WERI-Rb-1 (cell line): Measurements from ENCODE around the gene IL17REL.

Experiments
- DNase-seq: peaks from one replicate; pipeline ENCODE4 v3.0.0-alpha.2; 2020
- H3K27ac ChIP-seq: fragments of 250-450 bp; sonication (Bioruptor Pico); 2 replicates; pipeline ENCODE4 v1.5.1; 2020; ENCODE audit warnings: mild to moderate bottlenecking, moderate library complexity
- H3K27me3 ChIP-seq: fragments of 250-450 bp; sonication (Bioruptor Pico); 2 replicates; pipeline ENCODE4 v1.5.1; 2021; ENCODE audit warnings: mild to moderate bottlenecking, low read depth, moderate library complexity; ENCODE audit not compliant: insufficient read depth, severe bottlenecking
- H3K36me3 ChIP-seq: fragments of 250-450 bp; sonication (Bioruptor Pico); 2 replicates; pipeline ENCODE4 v1.5.1; 2020; ENCODE audit warnings: mild to moderate bottlenecking, moderate library complexity
- H3K4me3 ChIP-seq: 2 replicates; pipeline ENCODE4 v1.5.1; 2011; ENCODE audit warnings: low read depth, mild to moderate bottlenecking, control low read depth, low read length
- H3K9me3 ChIP-seq: fragments of 250-450 bp; sonication (Bioruptor Pico); 2 replicates; pipeline ENCODE4 v1.5.1; 2021; ENCODE audit warnings: mild to moderate bottlenecking, moderate library complexity; ENCODE audit not compliant: severe bottlenecking
- TF ChIP-seq, protein P1 (sequence below): IDR thresholded peaks from 2 replicates; pipeline ENCODE4 v1.5.1; 2011; ENCODE audit warnings: low read depth, mild to moderate bottlenecking, control low read depth, inconsistent platforms, low read length

Gene IL17REL

DNA sequence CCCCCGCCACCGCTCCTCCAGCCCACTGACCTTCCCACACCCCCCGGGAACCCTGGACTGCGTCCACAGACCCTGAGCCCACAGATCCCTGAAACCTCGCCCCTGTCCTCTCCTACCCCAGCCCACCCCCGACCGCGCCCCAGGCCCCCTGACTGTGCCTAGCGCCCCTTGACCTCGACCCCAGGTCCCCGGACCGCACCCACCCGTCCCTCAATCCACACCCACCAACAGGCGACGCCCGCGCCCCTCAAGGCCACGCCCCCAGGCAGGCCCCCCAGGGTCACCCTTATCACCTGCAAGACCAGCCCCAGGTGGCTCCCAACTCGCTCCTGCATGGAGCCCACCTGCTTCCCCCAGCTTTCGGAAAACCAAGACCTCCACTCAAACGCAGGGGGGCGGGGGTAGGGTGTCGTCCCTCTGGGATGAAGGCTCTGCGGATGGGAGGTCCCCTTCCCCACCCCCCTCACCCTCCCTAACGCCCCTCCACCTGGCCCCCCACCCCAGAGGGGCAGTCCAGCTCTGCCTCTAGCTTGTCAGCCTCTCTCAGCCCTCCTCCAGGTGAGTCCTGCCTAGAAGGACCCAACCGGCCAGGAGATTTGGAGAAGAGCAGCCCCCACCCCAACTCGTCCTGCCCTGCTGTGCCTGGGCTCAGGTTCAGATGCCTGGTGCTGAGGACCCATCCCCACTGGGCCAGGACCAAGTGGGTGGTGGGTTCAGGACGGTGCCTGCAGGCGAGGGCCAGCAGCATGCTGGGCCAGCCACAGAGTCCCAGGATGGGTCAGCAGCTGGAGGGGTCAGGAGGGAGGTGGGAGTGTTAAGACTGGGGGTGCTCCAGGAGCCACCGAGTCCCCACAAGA, 3.1 kb upstream of the IL17REL start:
- Histone ChIP-seq H3K27me3 (peaks cover 14% of the 10 kb centered on the region), H3K27ac (no peak overlapping the region), H3K9me3 (no peaks in the 10 kb centered on the region), H3K4me3 (no peak overlapping the region), H3K36me3 (no peaks in the 10 kb centered on the region)
- peak; percentile 7 for DNase-seq
- TF ChIP-seq, protein P1, sequence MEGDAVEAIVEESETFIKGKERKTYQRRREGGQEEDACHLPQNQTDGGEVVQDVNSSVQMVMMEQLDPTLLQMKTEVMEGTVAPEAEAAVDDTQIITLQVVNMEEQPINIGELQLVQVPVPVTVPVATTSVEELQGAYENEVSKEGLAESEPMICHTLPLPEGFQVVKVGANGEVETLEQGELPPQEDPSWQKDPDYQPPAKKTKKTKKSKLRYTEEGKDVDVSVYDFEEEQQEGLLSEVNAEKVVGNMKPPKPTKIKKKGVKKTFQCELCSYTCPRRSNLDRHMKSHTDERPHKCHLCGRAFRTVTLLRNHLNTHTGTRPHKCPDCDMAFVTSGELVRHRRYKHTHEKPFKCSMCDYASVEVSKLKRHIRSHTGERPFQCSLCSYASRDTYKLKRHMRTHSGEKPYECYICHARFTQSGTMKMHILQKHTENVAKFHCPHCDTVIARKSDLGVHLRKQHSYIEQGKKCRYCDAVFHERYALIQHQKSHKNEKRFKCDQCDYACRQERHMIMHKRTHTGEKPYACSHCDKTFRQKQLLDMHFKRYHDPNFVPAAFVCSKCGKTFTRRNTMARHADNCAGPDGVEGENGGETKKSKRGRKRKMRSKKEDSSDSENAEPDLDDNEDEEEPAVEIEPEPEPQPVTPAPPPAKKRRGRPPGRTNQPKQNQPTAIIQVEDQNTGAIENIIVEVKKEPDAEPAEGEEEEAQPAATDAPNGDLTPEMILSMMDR: no peak

DNA sequence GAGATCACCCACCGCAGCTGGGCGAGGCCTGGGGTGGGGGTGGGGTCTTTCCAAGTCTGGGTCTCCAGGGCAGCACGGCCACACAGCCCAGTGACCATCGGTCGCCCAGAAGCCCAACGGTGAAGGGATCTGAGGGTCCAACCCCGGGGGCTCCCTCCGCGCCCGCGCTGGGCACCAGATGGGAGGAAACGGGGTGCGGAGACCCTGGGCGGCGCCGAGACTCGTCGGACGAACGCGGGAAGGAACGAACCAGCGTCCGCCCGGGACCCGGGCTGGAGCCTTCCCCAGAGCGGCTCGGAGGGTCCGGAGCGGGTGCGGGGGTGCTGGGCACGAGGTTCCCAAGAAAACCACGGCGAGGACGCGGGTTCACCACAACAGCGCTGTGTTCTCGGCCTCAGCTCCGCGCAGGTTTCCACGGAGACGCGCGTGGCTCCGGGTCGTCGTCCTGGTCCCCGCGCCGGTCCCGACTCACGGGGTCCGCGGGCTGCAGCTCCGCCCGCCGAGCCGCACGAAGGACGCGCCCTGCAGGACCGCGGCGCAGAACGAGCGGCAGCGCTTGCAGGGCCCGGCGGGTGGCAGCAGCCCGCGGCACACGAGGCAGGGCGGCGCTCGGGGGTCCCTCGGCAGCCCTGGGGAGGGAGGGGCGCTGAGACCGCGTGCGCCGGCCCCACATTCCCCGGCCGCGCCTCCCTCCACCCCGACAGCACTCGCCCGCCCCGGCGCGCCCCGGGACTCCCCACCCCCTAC, 2.3 kb upstream of the IL17REL start:
- Histone ChIP-seq H3K36me3 (no peaks in the 10 kb centered on the region), H3K9me3 (no peaks in the 10 kb centered on the region), H3K27me3 (peaks cover 14% of the 10 kb centered on the region), H3K27ac (no peak overlapping the region), H3K4me3 (peak overlapping the region; percentile 48)
- TF ChIP-seq, protein P1: no peak
- peak; percentile 6 for DNase-seq

DNA sequence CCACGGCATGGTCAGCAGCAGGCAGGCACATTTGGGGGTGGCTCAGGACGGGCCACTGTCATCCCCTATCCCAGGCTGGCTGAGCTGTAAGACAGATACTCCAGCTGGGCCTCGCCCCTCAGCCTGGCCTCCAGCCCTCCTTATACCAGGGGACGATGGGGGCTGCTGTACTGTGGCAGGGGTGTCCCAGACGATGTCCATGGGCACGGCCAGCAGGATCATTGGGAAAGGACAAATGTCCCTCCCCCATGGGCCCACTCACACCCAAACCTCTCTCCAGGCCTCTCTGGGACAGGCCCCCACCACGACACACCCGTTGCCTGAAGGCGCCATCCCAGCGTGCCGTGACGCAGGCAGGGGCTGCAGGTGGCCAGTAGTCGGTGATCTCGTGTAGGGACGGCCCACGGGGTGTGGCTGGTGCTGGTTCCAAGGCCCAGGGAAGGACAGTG, 1.5 kb upstream of the IL17REL start:
- Histone ChIP-seq H3K27ac (no peak overlapping the region), H3K36me3 (no peaks in the 10 kb centered on the region), H3K9me3 (no peaks in the 10 kb centered on the region), H3K4me3 (peak overlapping the region; percentile 48), H3K27me3 (peaks cover 14% of the 10 kb centered on the region)
- TF ChIP-seq, protein P1: no peak
- DNase-seq: peak; percentile 44

DNA sequence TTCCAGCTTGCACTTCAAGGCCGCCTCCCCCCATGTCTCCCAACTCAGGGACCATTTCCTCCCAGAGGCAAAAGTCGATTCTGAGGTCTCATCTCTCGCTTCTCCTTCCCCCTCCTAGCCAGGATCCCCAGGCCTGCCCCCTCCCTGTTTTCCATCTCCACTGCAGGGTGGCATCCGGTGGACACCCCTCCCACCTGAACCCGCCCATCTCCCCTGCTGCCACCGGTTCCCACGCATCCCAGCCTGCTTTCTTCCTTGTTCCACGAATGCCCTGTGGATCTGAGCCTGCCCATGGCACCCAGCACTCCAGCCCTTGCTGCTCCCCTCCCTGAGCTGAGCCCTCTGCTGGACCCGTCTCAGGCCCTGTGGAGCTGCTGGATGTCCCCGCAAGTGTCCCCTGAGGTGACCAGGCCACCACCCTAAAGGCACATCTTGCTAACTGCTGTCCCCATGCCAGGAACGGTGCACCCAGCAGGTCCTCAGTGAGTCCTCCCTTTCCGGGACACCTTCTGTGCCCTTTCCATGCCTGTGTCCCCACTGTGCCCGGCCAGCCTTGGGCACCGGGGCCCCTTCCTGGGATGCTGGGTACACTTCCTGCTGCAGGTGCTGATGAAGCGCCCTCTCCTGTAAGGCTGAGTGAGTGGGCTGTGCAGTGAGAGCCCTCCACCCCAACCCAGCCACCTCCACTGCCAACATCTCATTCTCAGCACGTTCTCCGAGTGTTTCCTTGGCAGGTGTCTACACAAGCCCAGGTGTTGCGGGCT, 936 bp downstream of the IL17REL start:
- Histone ChIP-seq H3K27me3 (peaks cover 11% of the 10 kb centered on the region), H3K36me3 (no peaks in the 10 kb centered on the region), H3K4me3 (no peak overlapping the region), H3K27ac (no peak overlapping the region), H3K9me3 (no peaks in the 10 kb centered on the region)
- peak; percentile 6 for DNase-seq
- TF ChIP-seq, protein P1: no peak

DNA sequence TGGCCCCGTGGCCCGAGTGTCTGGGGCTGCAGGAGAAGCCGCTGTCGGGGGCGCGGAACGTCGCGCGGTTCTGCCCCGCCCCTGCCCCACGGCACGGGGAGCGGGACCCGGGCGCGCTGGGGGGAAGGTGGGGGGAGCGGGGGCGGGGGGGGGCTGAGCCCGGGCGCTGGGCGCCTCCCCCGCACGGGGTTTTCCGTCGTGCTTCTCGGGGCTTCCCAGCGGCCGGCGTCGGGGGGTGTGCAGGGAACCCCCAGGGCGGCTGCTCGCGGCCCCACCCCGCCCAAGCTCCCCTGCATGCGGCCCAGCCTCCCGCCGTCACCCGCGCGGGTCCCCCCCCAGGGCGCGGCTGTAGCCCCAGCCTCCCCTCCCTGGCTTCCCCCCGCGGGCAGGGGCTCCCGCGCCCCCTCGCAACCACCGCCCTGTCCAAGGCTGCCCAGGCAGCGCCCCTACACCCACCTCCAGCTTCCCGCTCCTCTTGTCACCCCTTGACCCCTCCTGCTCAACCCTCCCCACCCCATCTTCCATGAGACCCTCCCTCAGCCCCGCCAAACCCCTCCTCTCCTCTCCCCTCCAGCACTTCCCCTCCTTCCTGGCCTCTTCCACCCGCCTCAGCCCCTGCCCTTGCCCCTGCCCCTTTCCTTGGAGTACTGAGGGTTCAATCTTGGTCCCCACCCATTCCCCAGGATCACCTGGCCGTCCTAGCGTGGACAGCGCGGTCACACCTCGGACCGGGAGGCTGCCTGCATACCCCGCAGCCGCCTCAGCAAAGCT, 1.7 kb downstream of the IL17REL start:
- no peak overlapping the region for H3K27ac ChIP-seq
- peaks cover 11% of the 10 kb centered on the region for H3K27me3 ChIP-seq
- TF ChIP-seq, protein P1: no peak
- H3K36me3 ChIP-seq: no peaks in the 10 kb centered on the region
- H3K9me3 ChIP-seq: no peaks in the 10 kb centered on the region
- no peak overlapping the region for H3K4me3 ChIP-seq
- no peak for DNase-seq
